Measurements from ENCODE around the gene CPOX. TPM values are rescaled to one million over a fixed set of nuclear protein-coding genes. Genes with fewer than 3 reads are reported as not detected.

Gene CPOX
- total RNA-seq, 4 donors from 2014 or later, result 7.6 to 21.4 (median 14.7) TPM

DNA sequence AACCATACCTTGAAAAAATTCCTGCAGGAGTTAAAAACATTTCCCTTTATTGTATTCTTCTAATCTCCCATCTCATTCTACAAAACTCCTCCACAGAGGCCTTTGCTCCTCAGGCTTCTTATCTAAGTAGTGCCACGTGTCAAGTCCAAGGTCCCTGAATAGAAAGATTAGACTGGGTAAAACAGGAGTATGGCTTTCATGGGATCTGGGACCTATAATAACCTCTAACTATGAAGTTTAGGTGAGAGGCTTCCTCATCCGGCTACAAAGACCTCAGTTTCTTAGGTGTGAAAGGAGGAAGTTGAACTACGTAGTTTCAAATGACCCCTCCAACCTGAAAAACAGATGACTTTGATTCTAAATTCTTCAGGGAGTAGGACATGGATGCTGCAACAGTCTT, 41.7 kb downstream of the CPOX start:
- TF ChIP-seq POLR2AphosphoS5 (IDR thresholded peaks at IDR 0.05) (no peak), POLR2A (IDR thresholded peaks at IDR 0.05; ENCODE audit: low read depth) (no peak), EP300 (IDR thresholded peaks at IDR 0.05) (no peak)
- TF ChIP-seq, protein P1, sequence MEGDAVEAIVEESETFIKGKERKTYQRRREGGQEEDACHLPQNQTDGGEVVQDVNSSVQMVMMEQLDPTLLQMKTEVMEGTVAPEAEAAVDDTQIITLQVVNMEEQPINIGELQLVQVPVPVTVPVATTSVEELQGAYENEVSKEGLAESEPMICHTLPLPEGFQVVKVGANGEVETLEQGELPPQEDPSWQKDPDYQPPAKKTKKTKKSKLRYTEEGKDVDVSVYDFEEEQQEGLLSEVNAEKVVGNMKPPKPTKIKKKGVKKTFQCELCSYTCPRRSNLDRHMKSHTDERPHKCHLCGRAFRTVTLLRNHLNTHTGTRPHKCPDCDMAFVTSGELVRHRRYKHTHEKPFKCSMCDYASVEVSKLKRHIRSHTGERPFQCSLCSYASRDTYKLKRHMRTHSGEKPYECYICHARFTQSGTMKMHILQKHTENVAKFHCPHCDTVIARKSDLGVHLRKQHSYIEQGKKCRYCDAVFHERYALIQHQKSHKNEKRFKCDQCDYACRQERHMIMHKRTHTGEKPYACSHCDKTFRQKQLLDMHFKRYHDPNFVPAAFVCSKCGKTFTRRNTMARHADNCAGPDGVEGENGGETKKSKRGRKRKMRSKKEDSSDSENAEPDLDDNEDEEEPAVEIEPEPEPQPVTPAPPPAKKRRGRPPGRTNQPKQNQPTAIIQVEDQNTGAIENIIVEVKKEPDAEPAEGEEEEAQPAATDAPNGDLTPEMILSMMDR (IDR thresholded peaks at IDR 0.05), result no peak
- H3K9me3 ChIP-seq, result no peaks in the 10 kb centered on the region
- intact Hi-C loops (cut with DNase I), result no loop called here
- H3K4me3 ChIP-seq, result no peak overlapping the region
- DNase-seq (ENCODE audit: extremely low spot score), result no peak
- 76% methylated on average over 3 of the region's 3 CpGs for WGBS
- H3K36me3 ChIP-seq, result no peaks in the 10 kb centered on the region
- peaks cover 0 to 4% (median 0%) of the 10 kb centered on the region in 4 donors for H3K27me3 ChIP-seq
- H3K4me1 ChIP-seq, result no peaks in the 10 kb centered on the region
- H3K27ac ChIP-seq (replicated peaks in 1 of 4), result no peak overlapping the region

DNA sequence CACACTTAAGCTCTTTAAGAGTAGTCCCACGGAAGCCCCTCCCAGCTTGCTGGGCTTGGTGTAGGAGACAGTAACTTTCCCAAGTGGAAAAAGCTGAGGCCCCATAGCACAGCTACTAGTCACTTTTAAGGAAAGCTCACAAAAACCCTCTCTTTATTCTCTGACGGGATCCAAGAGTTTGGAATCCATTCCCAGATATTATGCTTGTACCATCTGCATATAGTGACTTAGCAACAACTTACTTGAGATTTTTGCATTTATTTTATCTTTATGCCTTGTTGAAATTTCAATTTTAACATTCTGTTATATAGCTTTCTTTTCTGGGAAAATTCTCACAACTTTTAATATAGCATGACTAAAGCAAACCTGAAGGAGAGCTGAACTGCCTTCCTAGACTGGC, 42.2 kb downstream of the CPOX start:
- peaks cover 0 to 4% (median 0%) of the 10 kb centered on the region in 4 donors for H3K27me3 ChIP-seq
- intact Hi-C loops (cut with DNase I), result no loop called here
- H3K4me1 ChIP-seq, result no peaks in the 10 kb centered on the region
- H3K36me3 ChIP-seq, result no peaks in the 10 kb centered on the region
- DNase-seq (ENCODE audit: extremely low spot score), result no peak
- H3K9me3 ChIP-seq, result no peaks in the 10 kb centered on the region
- no peak overlapping the region for H3K27ac ChIP-seq (replicated peaks in 1 of 4)
- WGBS, result 75% methylated on average over 2 of the region's 2 CpGs
- TF ChIP-seq EP300 (IDR thresholded peaks at IDR 0.05) (no peak), POLR2A (IDR thresholded peaks at IDR 0.05; ENCODE audit: low read depth) (no peak), POLR2AphosphoS5 (IDR thresholded peaks at IDR 0.05) (no peak)
- TF ChIP-seq, protein P1 (IDR thresholded peaks at IDR 0.05), result no peak
- H3K4me3 ChIP-seq, result no peak overlapping the region

DNA sequence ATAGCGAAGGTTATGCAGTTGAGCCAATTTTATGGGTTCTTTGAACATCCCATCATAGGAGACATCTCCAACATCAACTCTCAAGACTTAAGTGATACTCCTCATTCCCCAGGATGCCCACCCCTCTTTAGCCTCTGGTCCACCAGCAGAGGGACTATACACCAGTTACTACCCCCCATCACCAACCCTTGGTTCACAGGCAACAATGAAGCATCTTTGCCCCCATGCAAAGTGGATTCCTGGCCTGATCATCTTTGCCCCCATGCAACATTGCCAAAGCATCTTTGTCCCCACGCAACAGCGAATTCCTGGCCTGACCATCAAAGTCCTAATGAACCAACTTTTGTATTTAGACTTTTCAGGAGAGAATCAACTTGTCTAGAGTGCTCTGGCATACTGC, 42.6 kb downstream of the CPOX start:
- H3K4me1 ChIP-seq, result no peaks in the 10 kb centered on the region
- WGBS, result 92% methylated on average over 3 of the region's 3 CpGs
- TF ChIP-seq EP300 (IDR thresholded peaks at IDR 0.05) (no peak), POLR2A (IDR thresholded peaks at IDR 0.05; ENCODE audit: low read depth) (no peak), POLR2AphosphoS5 (IDR thresholded peaks at IDR 0.05) (no peak)
- TF ChIP-seq, protein P1 (IDR thresholded peaks at IDR 0.05), result no peak

DNA sequence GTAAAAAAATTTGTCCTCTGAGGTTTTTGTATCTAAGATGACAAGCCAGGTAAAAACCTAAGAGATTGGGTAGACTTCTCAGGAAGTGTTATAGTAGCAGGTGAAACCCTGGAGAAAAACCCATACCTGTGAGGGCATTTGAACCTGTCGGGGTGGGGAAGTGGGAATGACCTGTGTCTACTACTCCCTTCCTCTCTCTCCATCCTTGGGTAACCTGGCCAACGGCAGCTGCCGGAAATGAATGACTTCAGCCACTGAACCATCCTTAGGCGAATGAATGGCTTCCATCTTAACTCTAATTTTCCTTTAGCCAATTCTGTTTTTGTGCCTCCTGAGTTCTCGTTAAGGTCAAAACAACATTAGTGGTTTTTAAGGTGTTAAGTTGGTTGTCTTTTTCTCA, 44.9 kb downstream of the CPOX start:
- intact Hi-C loops (cut with DNase I), result no loop called here
- no peak for DNase-seq (ENCODE audit: extremely low spot score)
- H3K27ac ChIP-seq (replicated peaks in 1 of 4), result no peak overlapping the region
- no peaks in the 10 kb centered on the region for H3K4me1 ChIP-seq
- no peaks in the 10 kb centered on the region for H3K36me3 ChIP-seq
- H3K27me3 ChIP-seq, result peaks cover 0 to 4% (median 0%) of the 10 kb centered on the region in 4 donors
- H3K4me3 ChIP-seq, result no peak overlapping the region
- no peak for TF ChIP-seq POLR2A (IDR thresholded peaks at IDR 0.05; ENCODE audit: low read depth)
- TF ChIP-seq, protein P1 (IDR thresholded peaks at IDR 0.05), result no peak
- no peak for TF ChIP-seq EP300 (IDR thresholded peaks at IDR 0.05)
- TF ChIP-seq POLR2AphosphoS5 (IDR thresholded peaks at IDR 0.05), result no peak
- H3K9me3 ChIP-seq, result no peaks in the 10 kb centered on the region
- 72% methylated on average over 5 of the region's 5 CpGs for WGBS

More for the DNA sequence above, 42.6 kb downstream of the CPOX start:
- H3K9me3 ChIP-seq, result no peaks in the 10 kb centered on the region
- DNase-seq (ENCODE audit: extremely low spot score), result no peak
- no peaks in the 10 kb centered on the region for H3K36me3 ChIP-seq
- intact Hi-C loops (cut with DNase I), result no loop called here
- no peak overlapping the region for H3K27ac ChIP-seq (replicated peaks in 1 of 4)
- no peak overlapping the region for H3K4me3 ChIP-seq
- H3K27me3 ChIP-seq, result peaks cover 0 to 4% (median 0%) of the 10 kb centered on the region in 4 donors

DNA sequence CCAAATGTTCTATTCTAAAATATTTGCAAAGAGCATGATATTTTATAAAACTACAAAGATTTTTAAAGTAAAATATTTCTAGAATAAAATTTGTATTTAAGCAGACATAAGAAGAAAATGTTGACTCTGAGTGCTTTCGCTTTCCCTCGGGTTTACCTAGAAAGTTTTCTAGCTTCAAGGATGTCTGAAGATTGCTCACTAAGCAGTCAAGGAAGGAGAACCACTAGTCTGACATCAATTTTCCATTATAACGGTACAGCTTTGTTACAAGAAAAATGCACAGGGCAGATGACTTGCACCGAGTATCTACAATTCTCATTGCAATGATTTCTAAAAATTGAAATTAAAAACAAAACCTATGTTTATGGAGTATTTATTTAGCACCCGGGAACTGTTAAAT, 47.5 kb downstream of the CPOX start:
- DNase-seq (ENCODE audit: extremely low spot score), result no peak
- 79% methylated on average over 5 of the region's 5 CpGs for WGBS
- Histone ChIP-seq H3K36me3 (no peaks in the 10 kb centered on the region), H3K27ac (replicated peaks in 1 of 4) (no peak overlapping the region), H3K4me3 (no peak overlapping the region), H3K27me3 (peaks cover 0 to 2% (median 0%) of the 10 kb centered on the region in 4 donors), H3K4me1 (no peaks in the 10 kb centered on the region), H3K9me3 (no peaks in the 10 kb centered on the region)
- no peak for TF ChIP-seq POLR2AphosphoS5 (IDR thresholded peaks at IDR 0.05)
- TF ChIP-seq, protein P1 (IDR thresholded peaks at IDR 0.05), result no peak
- TF ChIP-seq POLR2A (IDR thresholded peaks at IDR 0.05; ENCODE audit: low read depth), result no peak
- TF ChIP-seq EP300 (IDR thresholded peaks at IDR 0.05), result no peak
- intact Hi-C loops (cut with DNase I), result no loop called here
